IPS DF 6.9 (cell line): ENCODE data around the gene ENO4.

Experiments used
- DNase-seq: peaks from one replicate; pipeline ENCODE4 v3.0.0-alpha.2; 2013; ENCODE audit warnings: low read depth, low spot score
- H3K27ac ChIP-seq: one replicate; pipeline ENCODE4 v1.5.1; 2013; ENCODE audit warnings: low read length, control low read depth
- H3K27me3 ChIP-seq: 2 replicates; pipeline ENCODE4 v1.6.1; 2013; ENCODE audit warnings: mild to moderate bottlenecking, low read length; ENCODE audit not compliant: control insufficient read depth, insufficient read depth
- H3K36me3 ChIP-seq: 2 replicates; pipeline ENCODE4 v1.6.1; 2013; ENCODE audit warnings: low read length; ENCODE audit not compliant: control insufficient read depth, insufficient read depth
- H3K4me1 ChIP-seq: 2 replicates; pipeline ENCODE4 v1.6.1; 2013; ENCODE audit warnings: low read length; ENCODE audit not compliant: control insufficient read depth, insufficient read depth
- H3K4me3 ChIP-seq: 2 replicates; pipeline ENCODE4 v1.5.1; 2013; ENCODE audit warnings: mild to moderate bottlenecking, low read length
- H3K9me3 ChIP-seq: 2 replicates; pipeline ENCODE4 v1.6.1; 2013; ENCODE audit warnings: low read length, inconsistent platforms; ENCODE audit not compliant: control insufficient read depth, insufficient read depth
- WGBS: extraction: QIAGEN DNeasy Blood & Tissue Kit; methylation state at CpG from one replicate; pipeline ENCODE4 v1.1.7; 2013; ENCODE audit warnings: mixed read lengths, missing lambda C conversion rate; ENCODE audit not compliant: insufficient read length, insufficient coverage; 5-methylcytosine and 5-hydroxymethylcytosine counted together

ENO4 gene

GRCh38 chr10:116931806-116932205, 82.5 kb downstream of the ENO4 start:
- DNase-seq: no peak
- no CpG with 5 or more reads among the region's 6 CpGs for WGBS
- no peaks in the 10 kb centered on the region for H3K9me3 ChIP-seq
- H3K4me1 ChIP-seq: no peaks in the 10 kb centered on the region
- no peak overlapping the region for H3K4me3 ChIP-seq
- H3K36me3 ChIP-seq: no peaks in the 10 kb centered on the region
- H3K27ac ChIP-seq: no peak overlapping the region
- no peaks in the 10 kb centered on the region for H3K27me3 ChIP-seq
